GM18519 (cell line): ENCODE results near the gene RELA.
"Not testable (repeated sequence)": the region's sequence is repeated elsewhere in the genome, so short reads cannot be mapped to it uniquely, and the experiment has no call there.

ENCODE experiments used
- ATAC-seq: cut with Tn5 transposase; IDR thresholded peaks from one replicate; pipeline ENCODE4 v1.9.1; 2021; ENCODE audit warnings: mild to moderate bottlenecking, moderate library complexity; ENCODE audit not compliant: unreplicated experiment, low FRiP score

Gene RELA

GRCh38 chr11:65672180-65672860 is 9.6 kb upstream of the RELA start:
- ATAC-seq, result no peak

DNA sequence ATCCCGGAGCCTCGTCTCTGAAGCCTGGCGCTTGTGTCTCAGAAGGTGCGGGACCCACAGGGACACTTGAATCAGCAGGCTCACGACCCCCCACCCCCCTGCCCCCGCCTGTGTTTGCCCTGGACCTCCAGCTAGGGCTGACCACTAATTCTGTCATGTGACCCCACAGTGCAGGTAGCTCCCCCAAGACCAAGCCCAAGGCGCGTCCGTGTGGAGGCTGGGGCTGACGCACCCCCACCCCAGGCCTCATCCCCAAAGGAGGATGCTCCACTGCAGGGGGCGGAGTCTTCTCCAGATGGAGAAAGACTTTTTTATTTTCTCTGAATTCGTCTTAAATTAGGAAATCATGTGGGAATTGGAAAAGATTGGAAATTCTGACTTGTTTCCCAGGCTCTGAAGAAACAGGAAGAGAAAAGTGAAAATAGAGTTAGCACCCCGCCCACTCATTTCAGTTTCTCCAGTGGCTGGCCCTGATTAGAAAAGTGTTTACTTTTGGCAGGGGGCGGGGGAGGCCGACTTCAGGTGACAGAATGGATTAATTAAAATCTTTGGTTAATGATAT is 1.0 kb upstream of the RELA start:
- peak; percentile 10 for ATAC-seq

- ATAC-seq, result no peak
These were observed 393 bp downstream of the RELA start for GRCh38 chr11:65662247-65662798.

DNA sequence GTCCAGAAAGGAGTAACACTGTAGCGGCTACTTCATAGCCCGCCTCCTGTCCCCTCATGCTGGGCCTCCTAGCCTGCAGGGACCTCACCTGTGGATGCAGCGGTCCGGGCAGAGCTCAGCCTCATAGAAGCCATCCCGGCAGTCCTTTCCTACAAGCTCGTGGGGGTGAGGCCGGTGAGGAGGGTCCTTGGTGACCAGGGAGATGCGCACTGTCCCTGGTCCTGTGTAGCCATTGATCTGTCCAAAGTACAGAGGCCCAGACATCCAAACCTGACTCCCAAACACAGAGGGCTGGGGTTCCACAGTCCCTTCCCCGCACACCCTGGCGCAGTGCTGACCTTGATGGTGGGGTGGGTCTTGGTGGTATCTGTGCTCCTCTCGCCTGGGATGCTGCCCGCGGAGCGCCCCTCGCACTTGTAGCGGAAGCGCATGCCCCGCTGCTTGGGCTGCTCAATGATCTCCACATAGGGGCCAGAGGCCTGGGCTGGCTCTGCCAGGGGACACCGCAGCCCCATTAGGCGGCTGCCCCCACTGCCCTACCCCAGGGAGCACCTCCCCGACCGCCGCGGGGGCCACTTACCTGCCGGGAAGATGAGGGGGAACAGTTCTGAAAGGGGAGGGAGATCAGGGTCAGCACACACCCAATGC is 993 bp downstream of the RELA start:
- ATAC-seq, result no peak

DNA sequence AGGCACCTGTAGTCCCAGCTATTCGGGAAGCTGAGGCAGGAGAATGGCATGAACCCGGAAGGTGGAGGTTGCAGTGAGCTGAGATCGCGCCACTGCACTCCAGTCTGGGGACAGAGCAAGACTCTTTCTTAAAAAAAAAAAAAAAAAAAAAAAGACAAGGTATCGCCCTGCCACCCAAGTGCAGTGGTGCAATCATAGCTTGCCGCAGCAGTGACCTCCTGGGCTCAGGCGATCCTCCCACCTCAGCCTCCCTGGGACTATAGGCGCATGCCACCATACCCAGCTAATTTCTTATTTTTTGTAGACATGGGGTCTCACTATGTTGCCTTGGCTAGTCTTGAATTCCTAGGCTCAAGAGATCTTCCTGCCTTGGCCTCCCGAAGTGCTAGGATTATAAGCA is 1.8 kb downstream of the RELA start:
- not testable (repeated sequence) for ATAC-seq

DNA sequence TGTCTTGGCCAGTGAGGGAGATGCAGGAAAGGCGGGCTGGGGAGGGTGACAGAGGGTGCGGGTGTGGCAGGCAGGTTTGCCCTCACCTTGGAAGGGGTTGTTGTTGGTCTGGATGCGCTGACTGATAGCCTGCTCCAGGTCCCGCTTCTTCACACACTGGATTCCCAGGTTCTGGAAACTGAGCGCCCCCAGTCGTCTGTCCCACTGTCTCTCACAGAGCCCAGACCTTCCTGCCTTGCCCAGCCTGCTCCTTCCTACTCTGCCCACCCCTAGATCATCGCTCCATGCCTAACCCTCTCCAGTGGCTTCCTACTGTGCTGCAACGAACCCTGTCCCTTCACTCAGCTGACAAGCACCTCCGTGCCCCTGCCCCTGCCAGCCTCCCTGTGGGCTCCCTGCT is 2.7 kb downstream of the RELA start:
- no peak for ATAC-seq

- no peak for ATAC-seq
These were observed 4.3 kb downstream of the RELA start for GRCh38 chr11:65658174-65659021.

DNA sequence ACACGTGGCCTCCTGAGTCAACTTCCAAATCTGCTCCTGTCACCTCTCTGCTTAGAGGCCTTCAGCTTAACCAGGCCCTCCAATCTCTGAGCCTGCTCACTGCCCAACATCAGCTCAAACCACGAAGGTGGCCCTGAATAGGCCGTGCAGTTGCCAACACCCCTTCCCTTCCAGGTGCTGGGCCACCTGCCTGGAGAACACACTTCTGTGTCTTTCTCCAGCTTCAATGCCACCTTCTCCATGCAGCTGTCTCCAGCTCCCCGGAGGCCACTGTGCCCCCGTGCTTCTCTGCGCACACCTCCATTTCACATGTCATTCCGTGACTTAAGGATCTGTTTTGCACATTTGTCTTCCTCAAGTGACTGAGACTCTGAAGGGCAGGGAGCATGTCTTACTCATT is 5.3 kb downstream of the RELA start:
- no peak for ATAC-seq

GRCh38 chr11:65655570-65656332 is 7.0 kb downstream of the RELA start:
- no peak for ATAC-seq

- no peak for ATAC-seq
These were observed 8.1 kb downstream of the RELA start for GRCh38 chr11:65654375-65655349.

DNA sequence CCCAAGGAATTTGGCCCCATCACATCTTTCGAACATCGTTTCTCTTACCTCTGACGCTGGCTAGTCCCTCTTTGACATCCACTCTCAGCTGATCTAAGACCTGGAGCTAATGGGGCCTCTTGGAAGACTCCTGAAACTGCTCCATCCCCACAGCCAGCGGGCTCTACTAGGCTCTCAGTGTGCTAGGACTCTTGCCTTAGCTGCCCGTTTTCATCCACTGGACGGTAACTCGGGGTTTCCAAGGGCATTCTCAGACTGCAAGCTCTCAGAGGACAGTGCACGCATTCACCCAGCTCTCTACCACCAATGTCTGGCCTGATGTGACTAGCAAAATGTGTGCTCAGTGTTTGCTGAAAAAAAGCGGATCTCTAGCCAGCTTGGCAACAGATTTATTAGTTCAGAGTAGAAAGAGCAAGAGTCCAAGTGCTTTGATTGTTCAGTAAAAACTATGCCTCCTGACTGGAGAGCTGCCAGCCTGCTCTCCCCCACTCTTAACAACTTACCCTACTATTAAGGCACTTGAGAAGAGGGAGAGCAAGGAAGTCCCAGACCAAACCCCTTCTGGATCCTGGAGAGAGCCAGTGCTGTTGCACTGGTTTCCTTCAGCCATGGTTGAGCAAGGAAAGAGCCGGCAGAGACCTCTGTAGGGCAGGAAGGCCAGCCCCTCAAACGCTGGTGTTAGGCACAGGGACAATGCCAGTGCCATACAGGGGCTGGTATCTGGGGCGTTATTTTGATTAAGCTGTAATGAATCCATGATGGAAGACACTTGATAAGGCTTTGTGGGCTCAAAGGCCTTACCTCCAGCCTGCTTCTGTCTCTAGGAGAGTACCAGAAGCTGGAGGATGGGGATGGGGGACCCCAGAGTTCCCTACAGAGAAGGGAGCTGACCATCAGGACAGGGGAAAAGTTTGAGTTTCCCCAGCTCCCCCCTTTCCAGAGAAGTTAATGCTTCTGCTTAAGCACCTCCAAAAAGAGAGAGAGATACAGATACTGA is 9.2 kb downstream of the RELA start:
- peak; percentile 1 for ATAC-seq

- ATAC-seq, result peak; percentile 58
These were observed 10.0 kb downstream of the RELA start for GRCh38 chr11:65652511-65653228.

GRCh38 chr11:65651589-65652510 is 10.9 kb downstream of the RELA start:
- ATAC-seq, result peak; percentile 9

GRCh38 chr11:65651339-65651588 is 11.5 kb downstream of the RELA start:
- no peak for ATAC-seq

- no peak for ATAC-seq
These were observed 12.0 kb downstream of the RELA start for GRCh38 chr11:65650547-65651338.
